Measurements from ENCODE around the gene RAP1A.

GRCh38 chr1:111739925-111740765, 120.6 kb downstream of the RAP1A start:
- TF ChIP-seq CTCF (conservative IDR thresholded peaks at IDR 0.05): no peak
- TF ChIP-seq EZH2 (IDR thresholded peaks at IDR 0.05; ENCODE audit: low read depth): peak; percentile 93

Measured in PC-9 (cell line).